HCT116 (cell line): ENCODE data around the gene RCOR1. TPM values are rescaled to one million over a fixed set of nuclear protein-coding genes. Genes with fewer than 3 reads are reported as not detected.

Experiments
- ATAC-seq: fragments of 200-7000 bp; cut with Tn5 transposase; 2 replicates; pipeline ENCODE4 v1.9.1; 2020; ENCODE audit warnings: mild to moderate bottlenecking, moderate library complexity
- BruUV-seq: library from RNA; stranded (reverse); fragments of 400-500 nt; replicated peaks from 2 replicates; lab custom pipeline; 2021; lab: Mats Ljungman, UMichigan
- CTCF ChIA-PET: fragments of 300-600 bp; sonication (Branson Sonifier 250); formaldehyde crosslinking; loops from one replicate; lab custom pipeline; 2021; ENCODE audit warnings: antibody characterized with exemption; lab: Charles Lee
- POLR2A ChIA-PET: fragments of 300-600, 350-600 bp; sonication (Branson Sonifier 250); formaldehyde crosslinking; loops from one replicate; lab custom pipeline; 2021; ENCODE audit warnings: antibody characterized with exemption; lab: Charles Lee
- RAD21 ChIA-PET, 2 experiments: fragments of 300-600 bp; sonication (Branson Sonifier 250); formaldehyde crosslinking; loops; one replicate each; lab custom pipeline; 2023; ENCODE audit warnings: low total read pairs in 2 of 2; ENCODE audit not compliant: uncharacterized antibody in 2 of 2, unreplicated experiment in 2 of 2, low non-redundant PET in 1 of 2; lab: Charles Lee
- DNase-seq: peaks from one replicate; pipeline ENCODE4 v3.0.0-alpha.2; 2010; ENCODE audit warnings: low read depth, low spot score
- H2AFZ ChIP-seq: fragments of 200-600 bp; shearing (Covaris generic), sonication (generic); 2 replicates; pipeline ENCODE4 v1.6.1; 2017; ENCODE audit warnings: low read depth, mixed run types, mixed read lengths, antibody characterized with exemption, low read length; ENCODE audit not compliant: poor library complexity, severe bottlenecking
- H3K27ac ChIP-seq: 2 replicates; pipeline ENCODE4 v1.5.1; 2012; ENCODE audit warnings: low read depth, low read length
- H3K27me3 ChIP-seq: fragments of 200-600 bp; sonication (generic); 2 replicates; pipeline ENCODE4 v1.6.1; 2016; ENCODE audit warnings: mixed run types, low read length, mixed read lengths; ENCODE audit not compliant: insufficient read depth
- H3K36me3 ChIP-seq, 2 experiments: fragments of 200-500 bp in 1 of 2; fragments of 200-600 bp in 1 of 2; sonication (Bioruptor generic) in 1 of 2; sonication (generic) in 1 of 2; 2 replicates each; pipeline versions ENCODE4 v1.5.1 to v1.6.1; 2014 to 2016; ENCODE audit warnings: low read length in 2 of 2, inconsistent platforms in 1 of 2, mixed read lengths in 1 of 2, mixed run types in 1 of 2; ENCODE audit not compliant: insufficient read depth in 2 of 2, control insufficient read depth in 1 of 2
- H3K4me1 ChIP-seq, 2 experiments: fragments of 200-600 bp in 1 of 2; sonication (generic) in 1 of 2; 2 replicates each; pipeline versions ENCODE4 v1.5.1 to v1.6.1; 2012 to 2017; ENCODE audit warnings: low read length in 2 of 2, inconsistent platforms in 1 of 2, mild to moderate bottlenecking in 1 of 2, mixed read lengths in 1 of 2, mixed run types in 1 of 2, moderate library complexity in 1 of 2; ENCODE audit not compliant: insufficient read depth in 2 of 2, control insufficient read depth in 1 of 2
- H3K4me2 ChIP-seq: fragments of 200-600 bp; sonication (generic); 2 replicates; pipeline ENCODE4 v1.6.1; 2017; ENCODE audit warnings: mixed run types, low read length, mixed read lengths
- H3K4me3 ChIP-seq, 2 experiments: fragments of 200-600 bp in 1 of 2; sonication (generic) in 1 of 2; replicated peaks in 1 of 2; 2 replicates each; pipeline ENCODE4 v1.5.1; 2011 to 2016; ENCODE audit warnings: low read length in 2 of 2, control low read depth in 1 of 2, low read depth in 1 of 2, mild to moderate bottlenecking in 1 of 2, mixed read lengths in 1 of 2, mixed run types in 1 of 2
- H3K79me2 ChIP-seq: fragments of 200-600 bp; sonication (generic); 2 replicates; pipeline ENCODE4 v1.6.1; 2017; ENCODE audit warnings: mild to moderate bottlenecking, mixed run types, low read length, moderate library complexity, mixed read lengths; ENCODE audit not compliant: insufficient read depth
- H3K9ac ChIP-seq: fragments of 200-600 bp; sonication (generic); 2 replicates; pipeline ENCODE4 v1.6.1; 2016; ENCODE audit warnings: low read length, mixed read lengths
- H3K9me2 ChIP-seq: fragments of 200-600 bp; sonication (generic), shearing (Covaris generic); 2 replicates; pipeline ENCODE4 v1.6.1; 2017; ENCODE audit warnings: mixed run types, mild to moderate bottlenecking, moderate library complexity; ENCODE audit not compliant: insufficient read depth
- H3K9me3 ChIP-seq, 2 experiments: fragments of 200-500 bp in 1 of 2; fragments of 200-600 bp in 1 of 2; sonication (Bioruptor generic) in 1 of 2; sonication (generic) in 1 of 2; 2 replicates each; pipeline ENCODE4 v1.6.1; 2014 to 2017; ENCODE audit warnings: low read length in 2 of 2, mixed read lengths in 2 of 2, inconsistent platforms in 1 of 2, low read depth in 1 of 2, mild to moderate bottlenecking in 1 of 2, mixed run types in 1 of 2, moderate library complexity in 1 of 2; ENCODE audit not compliant: control insufficient read depth in 1 of 2, insufficient read depth in 1 of 2
- H4K20me1 ChIP-seq: fragments of 200-600 bp; sonication (generic), shearing (Covaris generic); 2 replicates; pipeline ENCODE4 v1.6.1; 2017; ENCODE audit warnings: mixed run types, mild to moderate bottlenecking, moderate library complexity; ENCODE audit not compliant: insufficient read depth
- CBX3 ChIP-seq: IDR thresholded peaks from 2 replicates; pipeline ENCODE4 v1.6.1; 2012; ENCODE audit warnings: low read depth
- EGR1 ChIP-seq: IDR thresholded peaks from 2 replicates; pipeline ENCODE4 v1.6.1; 2012; ENCODE audit warnings: low read depth
- ELF1 ChIP-seq: IDR thresholded peaks from 2 replicates; pipeline ENCODE4 v1.6.1; 2012; ENCODE audit warnings: low read depth, borderline replicate concordance
- EZH2 ChIP-seq: fragments of 200-600 bp; sonication (generic); IDR thresholded peaks from 2 replicates; pipeline ENCODE4 v1.6.1; 2017; ENCODE audit warnings: antibody characterized with exemption, mixed run types
- EZH2phosphoT487 ChIP-seq: fragments of 200-600 bp; IDR thresholded peaks from 2 replicates; pipeline ENCODE4 v1.6.1; 2018; ENCODE audit warnings: antibody characterized with exemption, borderline replicate concordance
- FOSL1 ChIP-seq: IDR thresholded peaks from 2 replicates; pipeline ENCODE4 v1.6.1; 2012; ENCODE audit warnings: low read depth
- JUND ChIP-seq: IDR thresholded peaks from 2 replicates; pipeline ENCODE4 v1.6.1; 2012
- POLR2A ChIP-seq: IDR thresholded peaks from 2 replicates; pipeline ENCODE4 v1.7.0; 2011; ENCODE audit warnings: borderline replicate concordance; ENCODE audit not compliant: insufficient read depth, insufficient read length; ENCODE audit errors: extremely low read depth
- POLR2AphosphoS5 ChIP-seq: IDR thresholded peaks from 2 replicates; pipeline ENCODE4 v1.6.1; 2011; ENCODE audit warnings: mild to moderate bottlenecking, low read depth, low read length, moderate library complexity
- RAD21 ChIP-seq: IDR thresholded peaks from 2 replicates; pipeline ENCODE4 v1.6.1; 2012; ENCODE audit warnings: low read depth, mild to moderate bottlenecking
- SP1 ChIP-seq: IDR thresholded peaks from 2 replicates; pipeline ENCODE4 v1.6.1; 2012; ENCODE audit warnings: low read depth
- SRF ChIP-seq: IDR thresholded peaks from 2 replicates; pipeline ENCODE4 v1.6.1; 2012; ENCODE audit warnings: low read depth
- TCF7L2 ChIP-seq: IDR thresholded peaks from 2 replicates; pipeline ENCODE4 v1.7.0; 2011; ENCODE audit warnings: borderline replicate concordance, inconsistent platforms; ENCODE audit not compliant: insufficient read depth, insufficient read length; ENCODE audit errors: extremely low read depth
- YY1 ChIP-seq: IDR thresholded peaks from 2 replicates; pipeline ENCODE4 v1.6.1; 2011; ENCODE audit warnings: low read length, low read depth, moderate library complexity, mild to moderate bottlenecking; ENCODE audit not compliant: insufficient replicate concordance; ENCODE audit errors: extremely low read depth
- ZFX ChIP-seq: fragments of 450-650 bp; IDR thresholded peaks from 2 replicates; pipeline ENCODE4 v1.6.1; 2017
- ZNF274 ChIP-seq: fragments of 200-500 bp; sonication (Bioruptor generic); IDR thresholded peaks from 2 replicates; pipeline ENCODE4 v1.6.1; 2014; ENCODE audit warnings: mild to moderate bottlenecking, low read depth, low read length, inconsistent platforms
- intact Hi-C: fragments of 100-400 bp; cut with micrococcal nuclease; formaldehyde crosslinking; loops from 2 replicates; pipeline ENCODE4 v1.10.0; 2022
- total RNA-seq: library from RNA; stranded (reverse); gene quantifications from one replicate; pipeline ENCODE4 v1.2.1, GENCODE V29; 2021; ENCODE audit not compliant: unreplicated experiment
- TF ChIP-seq, protein P1 (sequence below): IDR thresholded peaks from 2 replicates; pipeline ENCODE4 v1.6.1; 2012
- TF ChIP-seq, protein P2 (sequence below): IDR thresholded peaks from 2 replicates; pipeline ENCODE4 v1.6.1; 2011; ENCODE audit warnings: mild to moderate bottlenecking, low read length, moderate library complexity; ENCODE audit not compliant: insufficient replicate concordance; ENCODE audit errors: extremely low read depth
- TF ChIP-seq, protein P3 (sequence below): IDR thresholded peaks from 2 replicates; pipeline ENCODE4 v1.6.1; 2012
- TF ChIP-seq, protein P4 (sequence below): IDR thresholded peaks from 2 replicates; pipeline ENCODE4 v1.6.1; 2012; ENCODE audit warnings: low read depth

Gene RCOR1
- total RNA-seq, 1 experiment from 2014 or later: 30.7 TPM

DNA sequence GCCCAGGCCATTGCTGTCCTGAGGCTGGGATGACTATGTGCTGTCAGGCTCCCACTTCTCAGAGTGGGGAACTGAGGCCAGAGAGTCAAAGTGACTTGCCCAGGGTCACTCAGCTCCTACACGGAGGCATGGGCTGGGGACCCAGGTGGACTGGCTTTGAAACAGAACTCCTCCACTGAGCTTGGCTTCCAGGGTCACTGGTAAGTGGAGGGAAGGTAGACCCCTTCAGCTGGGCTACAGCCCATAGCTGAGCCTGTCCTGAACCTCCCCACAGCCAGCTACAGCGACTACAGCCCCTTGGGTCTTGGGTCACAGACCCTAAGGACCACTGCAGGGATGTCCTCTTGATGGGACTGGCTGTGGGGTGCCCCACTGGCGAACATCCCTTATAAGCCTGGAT, 144.5 kb downstream of the RCOR1 start:
- CTCF ChIA-PET: no interaction called here
- H3K4me2 ChIP-seq: no peak overlapping the region
- DNase-seq (no peak), ATAC-seq (no peak)
- H3K4me1 ChIP-seq: no peaks in the 10 kb centered on the region
- POLR2A ChIA-PET: no interaction called here
- BruUV-seq: no TSS peak
- H3K36me3 ChIP-seq: 0 out of 4 replicates have a peak, but pooled peaks cover 0 to 4% of the 10 kb centered on the region in 2 experiments
- TF ChIP-seq CBX3 (no peak), JUND (no peak), SRF (no peak), YY1 (no peak), ZFX (no peak), ELF1 (no peak), POLR2A (no peak), ZNF274 (no peak), TCF7L2 (no peak), FOSL1 (no peak), EGR1 (no peak), SP1 (no peak), EZH2phosphoT487 (no peak), RAD21 (no peak), POLR2AphosphoS5 (no peak), EZH2 (no peak)
- TF ChIP-seq, protein P1, sequence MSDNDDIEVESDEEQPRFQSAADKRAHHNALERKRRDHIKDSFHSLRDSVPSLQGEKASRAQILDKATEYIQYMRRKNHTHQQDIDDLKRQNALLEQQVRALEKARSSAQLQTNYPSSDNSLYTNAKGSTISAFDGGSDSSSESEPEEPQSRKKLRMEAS: no peak
- TF ChIP-seq, protein P2, sequence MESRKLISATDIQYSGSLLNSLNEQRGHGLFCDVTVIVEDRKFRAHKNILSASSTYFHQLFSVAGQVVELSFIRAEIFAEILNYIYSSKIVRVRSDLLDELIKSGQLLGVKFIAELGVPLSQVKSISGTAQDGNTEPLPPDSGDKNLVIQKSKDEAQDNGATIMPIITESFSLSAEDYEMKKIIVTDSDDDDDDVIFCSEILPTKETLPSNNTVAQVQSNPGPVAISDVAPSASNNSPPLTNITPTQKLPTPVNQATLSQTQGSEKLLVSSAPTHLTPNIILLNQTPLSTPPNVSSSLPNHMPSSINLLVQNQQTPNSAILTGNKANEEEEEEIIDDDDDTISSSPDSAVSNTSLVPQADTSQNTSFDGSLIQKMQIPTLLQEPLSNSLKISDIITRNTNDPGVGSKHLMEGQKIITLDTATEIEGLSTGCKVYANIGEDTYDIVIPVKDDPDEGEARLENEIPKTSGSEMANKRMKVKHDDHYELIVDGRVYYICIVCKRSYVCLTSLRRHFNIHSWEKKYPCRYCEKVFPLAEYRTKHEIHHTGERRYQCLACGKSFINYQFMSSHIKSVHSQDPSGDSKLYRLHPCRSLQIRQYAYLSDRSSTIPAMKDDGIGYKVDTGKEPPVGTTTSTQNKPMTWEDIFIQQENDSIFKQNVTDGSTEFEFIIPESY: no peak
- TF ChIP-seq, protein P3, sequence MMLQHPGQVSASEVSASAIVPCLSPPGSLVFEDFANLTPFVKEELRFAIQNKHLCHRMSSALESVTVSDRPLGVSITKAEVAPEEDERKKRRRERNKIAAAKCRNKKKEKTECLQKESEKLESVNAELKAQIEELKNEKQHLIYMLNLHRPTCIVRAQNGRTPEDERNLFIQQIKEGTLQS: no peak
- TF ChIP-seq, protein P4, sequence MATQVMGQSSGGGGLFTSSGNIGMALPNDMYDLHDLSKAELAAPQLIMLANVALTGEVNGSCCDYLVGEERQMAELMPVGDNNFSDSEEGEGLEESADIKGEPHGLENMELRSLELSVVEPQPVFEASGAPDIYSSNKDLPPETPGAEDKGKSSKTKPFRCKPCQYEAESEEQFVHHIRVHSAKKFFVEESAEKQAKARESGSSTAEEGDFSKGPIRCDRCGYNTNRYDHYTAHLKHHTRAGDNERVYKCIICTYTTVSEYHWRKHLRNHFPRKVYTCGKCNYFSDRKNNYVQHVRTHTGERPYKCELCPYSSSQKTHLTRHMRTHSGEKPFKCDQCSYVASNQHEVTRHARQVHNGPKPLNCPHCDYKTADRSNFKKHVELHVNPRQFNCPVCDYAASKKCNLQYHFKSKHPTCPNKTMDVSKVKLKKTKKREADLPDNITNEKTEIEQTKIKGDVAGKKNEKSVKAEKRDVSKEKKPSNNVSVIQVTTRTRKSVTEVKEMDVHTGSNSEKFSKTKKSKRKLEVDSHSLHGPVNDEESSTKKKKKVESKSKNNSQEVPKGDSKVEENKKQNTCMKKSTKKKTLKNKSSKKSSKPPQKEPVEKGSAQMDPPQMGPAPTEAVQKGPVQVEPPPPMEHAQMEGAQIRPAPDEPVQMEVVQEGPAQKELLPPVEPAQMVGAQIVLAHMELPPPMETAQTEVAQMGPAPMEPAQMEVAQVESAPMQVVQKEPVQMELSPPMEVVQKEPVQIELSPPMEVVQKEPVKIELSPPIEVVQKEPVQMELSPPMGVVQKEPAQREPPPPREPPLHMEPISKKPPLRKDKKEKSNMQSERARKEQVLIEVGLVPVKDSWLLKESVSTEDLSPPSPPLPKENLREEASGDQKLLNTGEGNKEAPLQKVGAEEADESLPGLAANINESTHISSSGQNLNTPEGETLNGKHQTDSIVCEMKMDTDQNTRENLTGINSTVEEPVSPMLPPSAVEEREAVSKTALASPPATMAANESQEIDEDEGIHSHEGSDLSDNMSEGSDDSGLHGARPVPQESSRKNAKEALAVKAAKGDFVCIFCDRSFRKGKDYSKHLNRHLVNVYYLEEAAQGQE: no peak
- H2AFZ ChIP-seq: no peak overlapping the region
- H3K27me3 ChIP-seq: no peaks in the 10 kb centered on the region
- no peaks in the 10 kb centered on the region for H3K79me2 ChIP-seq
- intact Hi-C loops: no loop called here
- no peak overlapping the region for H3K4me3 ChIP-seq
- H3K9me2 ChIP-seq: no peaks in the 10 kb centered on the region
- RAD21 ChIA-PET: no interaction called here
- H3K9me3 ChIP-seq: no peaks in the 10 kb centered on the region; a peak in 2 of 4 replicates
- no peaks in the 10 kb centered on the region for H4K20me1 ChIP-seq
- H3K9ac ChIP-seq: no peak overlapping the region
- H3K27ac ChIP-seq: no peak overlapping the region
